Measurements from ENCODE around the gene ZNRD2.

- no peak for TF ChIP-seq CTCF (IDR thresholded peaks at IDR 0.05; ENCODE audit: poor library complexity)
- TF ChIP-seq EZH2 (IDR thresholded peaks at IDR 0.05; ENCODE audit: borderline replicate concordance): no peak
Observed at GRCh38 chr11:65609665-65610064, 39.4 kb downstream of the ZNRD2 start.
